ENCODE data around the gene TFF1.

Gene TFF1

GRCh38 chr21:42314616-42315295, 51.6 kb downstream of the TFF1 start:
- no peak for DNase-seq

GRCh38 chr21:42313501-42313969, 52.8 kb downstream of the TFF1 start:
- no peak for DNase-seq

GRCh38 chr21:42312626-42313104, 53.7 kb downstream of the TFF1 start:
- no peak for DNase-seq
